HG02642 (cell line): Measurements from ENCODE around the gene APBA1.

Experiments
- ATAC-seq: cut with Tn5 transposase; IDR thresholded peaks from one replicate; pipeline ENCODE4 v1.9.1; 2021; ENCODE audit warnings: mild to moderate bottlenecking; ENCODE audit not compliant: unreplicated experiment, poor library complexity

The APBA1 gene

GRCh38 chr9:69658987-69659675 is 13.0 kb downstream of the APBA1 start:
- no peak for ATAC-seq

- no peak for ATAC-seq
Observed at GRCh38 chr9:69657269-69657668, 14.9 kb downstream of the APBA1 start.

GRCh38 chr9:69655065-69655464 is 17.1 kb downstream of the APBA1 start:
- ATAC-seq: no peak

- no peak for ATAC-seq
Observed at GRCh38 chr9:69653261-69653660, 18.9 kb downstream of the APBA1 start.

GRCh38 chr9:69649566-69650250 is 22.5 kb downstream of the APBA1 start:
- ATAC-seq: no peak

- no peak for ATAC-seq
Observed at GRCh38 chr9:69647804-69648203, 24.4 kb downstream of the APBA1 start.

GRCh38 chr9:69646810-69647209 is 25.4 kb downstream of the APBA1 start:
- ATAC-seq: no peak

- ATAC-seq: no peak
Observed at GRCh38 chr9:69645488-69645887, 26.7 kb downstream of the APBA1 start.

- ATAC-seq: no peak
Observed at GRCh38 chr9:69643098-69643497, 29.1 kb downstream of the APBA1 start.

GRCh38 chr9:69637817-69638200 is 34.4 kb downstream of the APBA1 start:
- ATAC-seq: no peak

- no peak for ATAC-seq
Observed at GRCh38 chr9:69637193-69637816, 34.9 kb downstream of the APBA1 start.

- ATAC-seq: no peak
Observed at GRCh38 chr9:69633716-69634115, 38.5 kb downstream of the APBA1 start.

GRCh38 chr9:69632768-69633167 is 39.4 kb downstream of the APBA1 start:
- ATAC-seq: no peak

GRCh38 chr9:69627281-69627680 is 44.9 kb downstream of the APBA1 start:
- ATAC-seq: no peak

GRCh38 chr9:69623276-69623675 is 48.9 kb downstream of the APBA1 start:
- no peak for ATAC-seq

GRCh38 chr9:69622676-69623075 is 49.5 kb downstream of the APBA1 start:
- ATAC-seq: no peak

- no peak for ATAC-seq
Observed at GRCh38 chr9:69621730-69622460, 50.3 kb downstream of the APBA1 start.

- ATAC-seq: no peak
Observed at GRCh38 chr9:69620731-69621130, 51.4 kb downstream of the APBA1 start.

- ATAC-seq: no peak
Observed at GRCh38 chr9:69619233-69619632, 52.9 kb downstream of the APBA1 start.

- ATAC-seq: no peak
Observed at GRCh38 chr9:69617006-69617405, 55.2 kb downstream of the APBA1 start.

GRCh38 chr9:69615880-69616279 is 56.3 kb downstream of the APBA1 start:
- no peak for ATAC-seq
